ENCODE data around the gene ZXDC.

ZXDC gene

DNA sequence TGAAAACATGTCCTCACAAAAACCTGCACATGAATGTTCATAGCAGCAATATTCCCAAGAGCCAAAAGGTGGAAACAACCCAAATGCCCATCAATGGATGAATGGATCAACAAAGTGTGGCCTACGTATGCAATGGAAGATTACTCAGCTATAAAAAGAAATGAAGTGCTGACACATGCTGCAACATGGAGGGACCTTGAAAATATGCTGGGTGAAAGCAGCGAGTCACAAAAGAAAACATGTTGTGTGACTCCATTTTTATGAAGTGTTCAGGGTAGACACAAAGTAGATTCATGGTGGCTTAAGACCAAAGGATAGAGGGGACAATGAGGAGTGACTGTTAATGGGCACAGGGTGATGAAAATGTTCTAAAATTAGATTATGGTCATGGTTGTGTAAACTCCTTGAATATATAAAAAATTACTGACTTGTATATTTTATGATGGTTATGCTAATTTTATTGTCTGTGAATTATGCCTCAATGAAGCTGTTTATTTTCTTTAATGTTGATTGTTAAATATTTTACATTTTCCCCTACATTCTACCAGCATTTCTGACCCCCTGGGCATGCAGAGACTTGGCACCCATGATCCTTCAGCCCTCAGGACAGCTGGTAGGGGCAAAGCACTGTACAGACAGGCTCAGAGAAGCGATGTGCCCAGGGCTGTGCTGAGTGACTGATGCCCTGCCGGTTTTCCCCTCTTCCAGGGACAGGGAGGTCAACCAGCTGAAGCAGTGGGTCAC, 43.2 kb downstream of the ZXDC start:
- DNase-seq: no peak

DNA sequence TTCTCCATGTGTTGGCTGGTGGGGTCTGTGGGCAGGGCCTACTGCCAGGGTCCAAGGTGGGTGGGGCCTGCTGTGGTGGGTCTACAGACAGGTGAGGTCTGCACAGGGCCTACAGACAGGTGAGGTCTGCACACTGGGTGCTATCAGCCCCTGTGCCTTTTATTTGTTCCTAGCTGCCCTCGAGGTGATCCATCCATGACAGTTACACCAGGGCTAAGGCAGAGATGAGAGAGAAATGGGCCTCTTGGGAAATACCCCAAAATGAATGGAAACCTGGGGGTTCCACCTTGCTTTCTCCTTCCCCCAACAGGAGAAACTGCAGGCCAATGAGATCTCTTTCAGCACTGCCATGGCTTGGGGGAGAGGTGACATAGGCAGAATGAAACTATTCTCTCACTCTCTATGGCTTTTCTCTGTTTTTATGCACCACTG, 44.6 kb downstream of the ZXDC start:
- DNase-seq: no peak

DNA sequence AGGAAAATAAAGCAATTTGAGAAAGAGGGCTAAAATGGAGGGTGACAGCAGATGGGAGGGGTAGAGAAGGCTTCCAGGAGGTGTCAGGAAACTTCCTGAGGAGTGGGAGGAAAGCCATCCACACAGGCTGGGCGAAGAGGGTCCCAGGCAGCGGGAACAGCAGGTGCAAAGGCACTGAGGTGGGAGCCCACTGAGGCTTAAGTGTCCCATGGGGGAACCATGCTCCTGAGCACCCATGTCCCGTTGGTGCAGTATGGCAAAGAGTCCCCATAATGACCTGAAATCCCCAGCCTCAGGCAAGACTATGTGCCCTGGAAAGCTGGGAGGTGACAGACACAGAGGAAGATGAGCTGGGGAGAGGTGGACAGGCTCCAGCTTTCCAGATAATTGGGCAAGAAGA, 50.9 kb downstream of the ZXDC start:
- DNase-seq: no peak

DNA sequence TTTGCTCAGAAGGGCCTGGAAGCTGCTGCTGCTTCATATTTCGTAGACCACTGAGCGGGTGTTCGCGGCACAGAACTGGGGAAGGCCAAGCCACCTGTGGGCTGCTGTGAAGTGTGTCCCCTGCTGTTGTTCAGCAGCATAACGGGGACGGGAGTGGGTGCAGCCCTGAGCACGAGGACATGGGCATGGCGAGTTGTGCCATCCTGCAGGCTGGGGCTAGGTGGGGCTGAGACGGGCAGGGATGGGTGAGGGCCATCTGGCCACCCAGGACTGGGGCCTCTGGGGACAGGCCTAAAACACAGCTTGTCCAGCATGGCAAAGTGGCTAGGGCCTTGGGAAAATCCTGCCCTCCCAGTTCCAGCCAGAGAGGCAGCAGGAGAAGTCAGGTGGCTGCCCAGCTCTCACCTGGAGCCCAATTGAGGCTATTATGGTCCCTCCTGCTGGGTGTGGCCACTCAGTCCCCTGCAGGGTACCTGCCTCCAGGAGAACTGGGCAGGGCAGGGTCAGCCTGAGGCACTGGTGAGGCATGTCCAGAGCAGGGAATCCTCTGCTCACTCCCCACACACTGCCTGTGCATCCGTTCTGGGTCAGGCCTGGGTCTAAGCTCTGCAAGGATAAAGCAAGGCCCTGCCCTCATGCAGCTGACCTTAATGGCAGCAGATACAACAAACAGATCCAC, 51.5 kb downstream of the ZXDC start:
- no peak for DNase-seq

DNA sequence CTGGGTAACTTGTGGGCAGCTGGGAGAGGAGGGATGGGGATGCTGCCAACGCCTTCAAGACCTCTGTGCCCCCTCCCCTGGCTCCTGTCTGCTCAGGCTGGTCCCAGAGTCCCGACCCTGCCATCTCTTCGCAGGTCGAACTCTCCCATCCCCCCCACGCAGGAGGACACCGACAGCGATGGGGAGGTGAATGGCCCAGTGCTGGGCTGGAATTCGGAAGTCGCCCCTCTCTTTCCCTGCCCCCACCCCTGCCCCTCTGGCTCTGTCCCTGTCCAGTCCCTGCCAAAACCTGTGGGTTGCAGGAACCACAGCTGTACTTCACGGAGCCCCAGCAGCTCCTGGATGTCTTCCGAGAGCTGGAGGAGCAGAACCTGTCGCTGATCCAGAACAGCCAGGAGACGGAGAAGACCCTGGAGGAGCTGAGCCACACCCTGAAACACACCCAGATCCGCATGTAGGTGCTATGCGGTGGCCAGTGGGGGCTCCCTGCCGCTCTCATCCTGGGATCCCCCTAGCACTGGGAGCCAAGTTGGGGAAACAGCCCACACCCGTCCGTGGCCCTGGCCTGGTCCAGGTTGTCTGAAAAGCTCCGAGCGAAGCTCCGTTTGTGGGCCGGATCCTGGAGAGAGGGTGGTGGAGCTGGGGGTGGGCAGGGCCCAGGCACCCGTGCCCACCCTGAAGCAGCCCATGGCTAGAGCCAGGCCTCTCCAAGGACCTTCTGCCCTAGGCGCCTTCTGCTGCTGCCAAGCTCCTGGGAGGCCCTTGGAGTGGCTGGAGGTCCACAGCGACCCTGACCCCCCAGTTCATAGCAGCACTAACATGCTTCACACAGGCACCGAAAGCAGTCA, 52.3 kb downstream of the ZXDC start:
- DNase-seq: no peak

DNA sequence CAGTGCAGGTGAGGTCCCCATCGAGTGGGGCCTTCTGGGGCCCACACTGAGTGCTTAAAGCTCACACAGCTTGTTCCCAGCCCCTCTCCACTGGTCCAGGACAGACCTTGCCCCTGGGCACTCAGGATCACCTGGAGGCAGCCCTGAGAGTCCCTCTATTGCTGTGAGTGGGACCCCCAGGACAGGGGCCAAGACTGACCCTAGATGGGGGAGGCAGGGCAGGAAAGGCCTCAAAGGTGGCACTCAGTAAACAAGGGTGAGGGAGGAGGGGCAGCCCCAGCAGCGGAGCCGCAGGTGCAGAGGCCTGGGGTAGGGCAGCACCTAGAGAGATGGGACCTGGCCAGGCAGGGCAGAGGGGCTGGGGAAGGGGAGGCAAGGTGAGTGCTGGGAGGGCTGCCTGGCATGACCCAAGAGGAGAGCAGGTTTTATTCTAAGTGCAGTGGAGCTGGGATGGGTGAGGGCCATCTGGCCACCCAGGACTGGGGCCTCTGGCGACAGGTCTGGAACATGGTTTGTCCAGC, 53.1 kb downstream of the ZXDC start:
- DNase-seq: no peak

DNA sequence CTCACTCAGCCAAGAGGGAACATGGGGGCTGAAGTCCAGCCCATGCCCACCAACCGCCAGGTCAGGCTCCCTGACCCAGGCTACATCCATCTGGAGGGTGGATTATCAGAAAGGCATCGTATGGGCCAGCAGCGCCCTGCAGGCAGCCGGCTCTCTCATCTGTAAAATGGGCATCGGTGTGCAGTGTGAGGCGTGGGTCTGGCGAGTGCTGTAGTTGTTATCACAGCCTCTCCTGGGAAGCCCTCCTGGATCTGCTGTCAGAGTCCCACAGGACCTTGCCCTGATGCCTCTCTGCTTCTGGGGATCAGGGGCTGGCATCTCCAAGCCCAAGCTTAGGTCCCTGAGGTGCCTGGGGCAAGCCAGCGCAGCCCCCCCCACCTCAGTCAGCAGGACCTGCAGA, 53.6 kb downstream of the ZXDC start:
- DNase-seq: no peak

DNA sequence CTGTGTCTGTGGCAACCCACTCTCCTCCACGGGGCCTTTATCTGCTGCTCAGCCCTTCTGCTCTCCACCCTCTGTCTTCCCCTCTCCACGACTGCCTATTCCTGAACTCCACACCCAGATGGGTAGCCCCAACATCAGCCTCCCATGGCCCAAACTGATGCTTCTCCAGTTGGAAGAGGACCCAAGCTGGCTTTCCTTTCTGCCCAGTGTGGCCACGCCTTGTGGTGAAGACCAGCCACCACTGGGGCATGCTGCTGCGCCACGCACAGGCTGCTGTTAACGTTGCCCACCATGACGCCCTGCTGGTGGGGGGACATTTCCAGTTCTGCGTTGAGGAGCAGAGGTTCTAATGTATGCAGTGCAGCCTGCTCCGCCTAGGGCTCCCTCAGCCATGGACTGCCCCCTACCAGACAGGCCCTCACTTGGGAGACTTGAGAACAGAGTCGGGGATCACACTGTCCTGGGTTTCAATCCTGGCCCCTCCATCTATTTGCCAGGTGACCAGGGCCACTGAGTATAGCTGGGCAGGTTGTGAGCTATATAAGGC, 54.0 kb downstream of the ZXDC start:
- no peak for DNase-seq

DNA sequence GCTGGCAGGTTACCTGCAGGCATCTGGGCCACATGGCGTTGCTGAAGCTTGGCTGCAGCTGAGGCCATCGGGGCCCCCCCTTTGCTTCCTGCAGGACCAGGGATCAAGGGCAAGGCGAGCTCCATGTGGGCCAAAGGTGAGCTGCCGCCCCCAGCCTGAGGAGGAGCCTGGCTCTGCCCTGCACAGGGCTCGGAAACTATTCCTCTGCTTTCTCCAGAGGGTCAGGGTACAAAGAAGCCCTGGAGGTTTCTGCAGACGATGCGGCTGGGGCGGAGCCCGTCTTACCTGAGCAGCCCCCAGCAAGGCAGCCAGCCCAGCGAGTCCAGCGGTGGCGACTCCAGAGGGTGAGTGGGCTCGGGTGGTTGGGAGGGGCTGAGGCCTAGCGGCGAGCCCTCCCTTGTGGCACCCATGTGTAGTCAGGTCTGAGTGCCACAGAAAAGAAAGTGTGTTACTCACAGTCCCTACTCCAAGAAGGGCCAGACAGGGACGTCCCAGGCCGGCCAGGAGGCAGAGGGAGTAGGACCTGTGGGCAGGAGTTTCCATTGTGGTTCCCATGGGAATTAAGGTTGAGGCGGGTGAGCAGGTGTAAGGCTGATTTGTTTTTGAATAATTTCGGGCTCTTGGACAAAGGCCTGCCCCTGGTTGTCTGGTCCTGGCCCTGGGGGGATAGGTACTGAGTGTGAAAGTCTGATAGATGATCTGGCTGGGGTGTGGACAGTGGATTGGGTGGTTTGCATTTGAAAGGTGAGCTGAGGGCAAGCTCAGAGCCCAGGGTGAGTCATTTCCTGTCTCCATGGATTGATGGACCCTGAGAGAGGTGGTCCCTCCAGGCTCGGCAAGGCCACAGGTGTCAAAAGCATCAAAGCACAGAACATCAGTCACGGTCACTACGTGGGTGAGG, 55.6 kb downstream of the ZXDC start:
- DNase-seq: no peak

DNA sequence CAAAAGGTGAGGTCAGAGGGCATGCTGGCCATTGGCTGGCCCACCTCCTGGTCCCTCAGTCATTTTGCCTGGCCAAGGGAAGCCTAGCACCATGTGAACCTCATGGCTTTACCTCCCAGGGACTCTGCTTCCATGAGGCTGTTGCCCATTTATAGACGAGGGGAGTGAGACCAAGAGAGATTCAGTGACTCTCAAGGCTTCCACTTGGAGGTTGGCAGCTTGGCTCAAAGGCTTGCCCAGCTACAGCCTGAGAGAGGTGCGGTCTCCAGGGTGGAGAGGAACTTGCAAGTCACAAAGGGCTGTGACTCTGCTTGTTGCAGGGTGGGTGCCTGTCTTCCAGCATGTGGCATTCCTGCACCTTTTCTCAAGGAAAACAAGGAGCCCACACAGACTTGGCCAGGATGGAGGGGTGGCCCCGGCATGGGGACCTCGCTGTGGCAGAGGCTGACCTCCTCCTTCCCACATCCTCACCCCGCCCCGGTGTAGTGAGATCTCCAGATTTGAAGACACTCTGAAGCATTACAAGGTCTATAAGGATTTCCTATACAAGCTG, 56.5 kb downstream of the ZXDC start:
- no peak for DNase-seq

DNA sequence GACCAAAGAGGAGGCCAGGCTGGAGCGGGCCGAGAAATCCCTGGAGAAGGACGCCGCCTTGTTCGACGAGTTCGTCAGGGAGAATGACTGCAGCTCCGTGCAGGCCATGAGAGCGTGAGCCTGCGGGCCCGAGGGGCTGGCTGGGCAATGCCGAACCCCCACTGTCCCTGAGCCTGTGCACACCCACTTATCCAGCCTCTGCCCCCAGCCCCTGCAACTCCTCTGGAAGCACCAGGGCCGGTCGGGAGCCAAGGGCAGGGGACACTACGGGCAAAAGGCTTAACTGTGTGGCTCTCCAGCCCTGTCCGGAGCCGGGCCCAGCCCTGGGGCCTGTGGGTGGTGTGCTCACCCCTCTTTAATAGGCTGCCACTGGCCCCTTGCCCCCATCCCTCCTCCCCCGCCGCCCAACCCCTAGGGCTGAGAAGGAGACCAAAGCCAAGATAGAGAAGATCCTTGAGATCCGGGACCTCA, 57.0 kb downstream of the ZXDC start:
- DNase-seq: no peak

DNA sequence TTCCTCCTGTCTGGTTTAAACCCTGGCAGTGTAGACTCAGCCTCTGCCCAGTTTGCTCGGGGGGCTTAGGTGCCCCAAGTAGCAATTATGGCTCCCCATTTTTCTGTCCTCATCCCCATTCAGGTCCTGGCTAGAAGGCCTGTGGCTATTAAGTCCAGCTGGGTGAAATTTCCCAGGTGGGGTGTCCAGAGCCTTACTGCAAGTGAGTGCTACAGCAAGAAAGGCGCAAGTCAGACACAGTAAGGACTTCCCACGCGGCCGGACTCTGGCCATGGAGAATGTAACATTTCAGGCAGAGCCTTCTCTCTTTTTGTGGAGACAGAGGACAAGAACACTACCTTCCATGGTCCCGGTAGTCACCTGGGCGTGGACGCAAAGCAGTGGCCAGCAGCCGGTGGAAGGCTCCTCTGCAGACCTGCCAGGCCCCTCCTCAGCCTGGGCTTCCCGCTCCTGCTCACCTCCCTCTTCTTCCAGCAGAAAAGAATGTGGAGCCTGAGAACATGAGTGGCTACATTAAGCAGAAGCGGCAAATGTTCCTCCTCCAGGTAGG, 57.6 kb downstream of the ZXDC start:
- DNase-seq: no peak

DNA sequence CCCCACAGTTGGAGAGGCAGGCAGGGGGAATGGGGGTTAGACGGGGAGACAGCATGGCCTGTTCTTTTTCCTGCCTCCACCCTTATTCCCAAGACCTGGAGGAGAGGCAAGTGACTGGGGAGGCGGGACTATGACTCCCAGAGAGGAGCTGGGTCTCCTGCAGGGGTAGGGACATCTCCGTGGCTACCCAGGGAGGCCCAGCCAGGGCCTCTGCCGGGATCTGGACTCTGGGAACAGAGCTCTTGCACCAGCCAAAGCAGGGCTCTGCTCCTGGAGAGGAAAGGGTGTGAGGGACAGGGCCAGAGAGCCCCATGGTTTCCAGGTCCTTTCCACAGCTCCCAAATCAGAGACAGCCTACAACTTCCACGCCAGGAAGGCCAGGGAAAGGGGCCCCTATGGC, 58.2 kb downstream of the ZXDC start:
- DNase-seq: no peak

DNA sequence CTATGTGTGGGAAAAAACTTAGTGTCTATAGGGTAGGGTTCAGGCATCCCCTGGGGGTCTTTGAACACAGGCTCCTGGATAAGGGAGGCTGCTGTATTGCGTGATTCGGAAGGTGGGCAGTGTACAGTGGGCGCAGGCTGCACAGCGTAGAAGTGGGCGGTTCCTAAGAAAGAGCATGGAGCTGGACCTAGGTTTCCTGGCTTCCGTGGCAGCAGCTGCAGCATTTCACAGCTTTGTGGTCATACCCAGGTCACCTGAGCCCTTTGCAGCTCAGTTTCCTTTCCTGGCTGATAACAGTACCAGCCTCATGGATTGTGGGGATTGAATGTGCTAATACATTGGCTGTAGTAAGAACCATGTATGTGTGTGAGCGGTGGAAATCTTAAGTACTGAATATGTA, 58.7 kb downstream of the ZXDC start:
- DNase-seq: no peak

DNA sequence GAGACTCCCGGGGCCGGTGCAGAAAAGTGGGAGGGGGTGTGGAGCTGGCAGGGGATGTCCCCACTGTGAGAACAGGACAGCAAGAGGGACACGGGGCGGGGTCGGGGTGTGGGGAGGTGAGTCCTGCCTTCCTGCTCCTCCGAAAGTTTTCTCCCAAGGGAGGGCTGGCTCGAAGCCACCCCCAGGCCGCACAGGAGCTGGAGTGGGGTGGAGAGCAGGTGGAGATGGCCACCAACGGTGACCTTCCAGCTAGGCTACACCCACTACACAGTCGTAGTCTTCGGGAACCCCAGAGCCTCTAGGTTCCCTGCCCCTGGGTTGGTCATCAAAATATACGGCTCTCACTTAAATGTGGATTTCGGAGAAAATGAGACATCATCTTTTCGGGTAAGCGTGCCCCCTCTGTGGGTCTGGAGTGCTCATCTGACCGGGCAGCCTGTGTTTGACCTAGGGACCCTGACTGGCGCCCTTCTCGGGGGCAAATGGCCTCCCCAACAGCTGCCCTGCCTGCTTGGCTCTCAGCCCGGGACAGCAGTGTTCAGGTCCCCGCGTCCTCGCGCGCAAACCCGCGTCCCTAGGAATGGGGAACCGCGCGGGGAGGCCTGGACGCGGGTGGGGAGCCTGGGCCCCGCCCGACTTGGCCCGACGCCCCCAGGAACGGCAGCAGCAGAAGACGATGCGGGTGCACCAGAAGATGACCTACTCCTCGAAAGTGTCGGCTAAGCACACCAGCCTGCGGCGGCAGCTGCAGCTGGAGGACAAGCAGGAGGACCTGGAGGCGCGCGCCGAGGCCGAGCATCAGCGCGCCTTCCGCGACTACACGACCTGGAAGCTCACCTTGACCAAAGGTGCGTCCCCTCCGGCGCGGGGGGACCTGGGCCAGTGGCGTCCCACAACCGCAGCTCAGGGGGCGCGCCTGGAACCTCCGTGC, 59.8 kb downstream of the ZXDC start:
- no peak for DNase-seq

DNA sequence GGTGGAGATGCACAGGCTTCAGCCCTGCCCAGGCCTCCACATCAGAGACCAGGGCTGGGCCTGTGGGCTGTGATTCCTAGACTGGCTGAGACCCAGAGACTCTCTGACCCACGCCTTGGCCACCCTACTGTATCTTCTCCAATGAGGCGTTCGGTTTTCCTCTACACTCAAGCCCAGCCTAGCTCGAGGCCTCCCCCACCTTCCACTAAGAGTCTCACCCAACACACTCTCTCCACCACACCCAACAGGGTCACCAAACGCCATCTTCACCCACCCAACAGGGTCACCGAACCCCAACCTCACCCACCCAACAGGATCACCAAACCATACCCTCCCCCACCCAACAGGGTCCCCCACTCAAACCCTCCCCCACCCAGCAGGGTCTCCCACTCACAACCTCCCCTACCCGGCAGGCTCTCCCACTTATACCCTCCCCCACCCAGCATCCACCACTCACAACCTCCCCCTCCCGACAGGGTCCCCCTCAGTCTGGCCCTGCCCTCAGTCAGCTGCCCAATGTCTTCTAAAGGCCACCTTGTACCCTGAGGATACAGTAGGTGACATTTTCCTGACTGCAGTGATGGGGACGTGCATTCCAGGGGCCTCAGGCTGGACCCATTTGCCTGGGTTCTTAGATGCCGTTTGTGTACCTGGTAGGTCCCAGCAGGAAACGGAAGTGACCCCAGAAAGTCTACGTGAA, 60.6 kb downstream of the ZXDC start:
- DNase-seq: no peak

DNA sequence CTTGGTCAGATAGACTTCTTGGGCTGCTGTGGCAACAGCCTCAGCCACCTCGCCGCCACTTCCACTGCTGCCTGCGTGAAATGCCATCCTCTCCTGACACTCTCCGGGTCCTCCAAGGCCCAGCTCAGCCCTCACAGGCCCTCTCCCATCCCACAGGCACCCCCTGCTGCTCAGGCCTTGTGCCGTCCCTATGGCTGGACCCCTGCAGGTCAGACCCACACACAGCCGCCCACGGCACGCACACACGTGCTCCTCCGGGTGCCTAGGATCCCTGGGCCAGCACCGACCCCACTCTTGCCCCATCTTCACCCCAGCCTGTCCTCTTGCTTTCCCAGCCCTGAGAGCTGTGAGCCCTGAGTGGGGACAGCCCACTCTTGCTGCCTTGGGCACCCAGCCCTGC, 61.3 kb downstream of the ZXDC start:
- DNase-seq: no peak

DNA sequence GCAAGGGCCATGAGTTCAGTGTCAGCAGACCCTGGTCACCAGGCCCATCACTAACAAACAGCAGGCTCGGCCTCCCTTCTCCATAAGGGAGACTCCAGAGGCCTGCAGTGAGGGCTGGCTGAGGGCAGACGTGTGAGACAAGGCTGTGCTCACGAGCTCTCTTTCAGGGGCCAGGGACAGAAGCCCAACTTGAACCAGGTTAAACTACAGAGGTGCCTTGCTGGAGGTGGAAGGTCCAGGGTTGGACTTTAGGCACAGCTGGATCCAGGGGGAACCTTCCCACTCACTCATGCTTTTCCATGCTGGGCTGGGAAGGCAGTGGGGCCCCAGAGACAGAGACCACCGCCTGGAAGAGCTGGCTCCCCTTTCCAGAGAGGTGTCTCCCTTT, 62.0 kb downstream of the ZXDC start:
- no peak for DNase-seq

DNA sequence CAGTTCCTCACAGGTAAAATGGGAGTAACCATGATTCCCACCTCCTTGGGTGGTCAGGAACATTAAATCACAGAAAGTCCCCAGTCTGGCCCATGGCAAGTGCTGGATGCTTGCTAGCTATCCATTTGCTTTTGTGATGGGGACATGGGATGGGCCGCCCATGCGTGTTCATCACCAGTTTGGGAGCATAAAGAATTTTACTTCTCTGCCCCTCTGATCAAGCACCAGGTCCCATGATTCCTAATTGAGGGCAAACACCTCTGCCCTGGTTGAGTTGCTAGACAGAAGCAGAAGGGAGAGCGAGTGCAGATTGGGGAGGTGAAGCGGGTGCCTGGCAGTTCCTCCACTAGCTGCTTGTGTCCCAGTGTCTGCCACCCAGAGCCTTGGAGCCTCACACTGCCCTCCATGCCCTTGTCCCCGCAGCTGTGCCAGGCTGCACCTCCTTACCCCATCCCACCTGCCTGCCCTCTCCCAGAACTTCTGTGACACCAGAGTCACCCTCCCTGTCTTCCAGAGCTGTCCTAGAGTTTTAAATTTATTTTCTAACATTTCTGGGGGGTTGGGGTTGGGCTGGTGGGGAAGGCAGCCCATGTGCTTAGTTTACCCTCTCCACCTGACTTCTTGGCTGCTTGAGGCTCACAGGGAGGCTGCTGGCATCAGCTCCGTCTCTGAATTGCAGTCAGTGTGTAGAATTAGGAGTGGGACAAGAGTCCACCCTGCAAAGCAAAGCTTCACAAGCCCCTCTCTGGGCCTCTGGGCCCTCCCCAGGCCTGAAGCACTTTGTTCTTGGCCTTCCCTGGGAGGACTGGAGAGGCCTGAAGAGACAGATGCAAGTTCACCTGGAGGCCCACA, 62.6 kb downstream of the ZXDC start:
- no peak for DNase-seq

All from activated CD4-positive, alpha-beta T cell treated with anti-CD3 and anti-CD28 coated beads, Interleukin-2, amount 50 U/mL, for 4 hours (primary cell).